Measurements from ENCODE around the gene SSBP4. TPM values are rescaled to one million over a fixed set of nuclear protein-coding genes. Genes with fewer than 3 reads are reported as not detected.

Gene SSBP4
- total and polyA plus RNA-seq, 2 of the 8 experiments (the other 6 are each of a cell fraction or from before 2014, with no cell fraction given) = 26.4 to 33.7 TPM

DNA sequence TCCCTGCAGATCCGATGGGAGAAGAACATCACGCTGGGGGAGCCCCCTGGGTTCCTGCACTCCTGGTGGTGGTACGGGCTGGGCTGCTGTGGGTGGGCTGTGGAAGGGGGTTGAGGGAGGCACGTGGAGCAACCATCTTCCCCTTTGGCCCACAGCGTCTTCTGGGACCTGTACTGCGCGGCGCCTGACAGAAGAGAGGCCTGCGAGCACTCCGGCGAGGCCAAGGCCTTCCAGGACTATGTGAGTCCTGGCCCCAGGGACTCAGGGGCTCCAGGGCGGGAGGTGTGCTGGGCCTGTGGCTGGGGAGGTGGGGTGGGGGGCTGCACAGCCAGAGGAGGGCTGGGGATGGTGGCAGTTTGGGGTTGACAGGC lies 8.5 kb downstream of the SSBP4 start:
- no peak overlapping the region for H2AK5ac ChIP-seq (ENCODE audit: low read depth, low read length)
- no peaks in the 10 kb centered on the region for H3K36me3 ChIP-seq (ENCODE audit: control insufficient read depth in 2 of 4, insufficient read depth in 4 of 4, low read length in 3 of 4)
- no peak overlapping the region; the same call in 1 of the 2 replicates for H4K8ac ChIP-seq (ENCODE audit: extremely low read depth, insufficient read depth, low read length)
- DNase-seq (ENCODE audit: low read depth in 1 of 2, low spot score in 2 of 2) = no peak
- H2BK15ac ChIP-seq (ENCODE audit: low read length) = no peak overlapping the region
- H3K4me2 ChIP-seq (ENCODE audit: insufficient read depth in 1 of 2, low read depth in 2 of 2, low read length in 2 of 2) = no peak overlapping the region
- no peak overlapping the region for H2BK5ac ChIP-seq (ENCODE audit: low read depth, low read length)
- H3K14ac ChIP-seq (ENCODE audit: insufficient read length) = no peak overlapping the region
- H3K79me2 ChIP-seq (ENCODE audit: control insufficient read depth in 1 of 2, insufficient read depth in 2 of 2, low read length in 2 of 2) = no peaks in the 10 kb centered on the region
- no peak overlapping the region for H3K4ac ChIP-seq (replicated peaks; ENCODE audit: insufficient read length, low read depth, low read length)
- peaks cover 4 to 15% of the 10 kb centered on the region in 2 experiments for H4K20me1 ChIP-seq (replicated peaks in 1 of 2; ENCODE audit: control insufficient read depth in 1 of 2, insufficient read depth in 2 of 2, low read length in 2 of 2)
- no peak overlapping the region for H2AFZ ChIP-seq (ENCODE audit: low read length)
- ChIA-PET CTCF (ENCODE audit: partially characterized antibody) (interaction anchor here (1.5 to 2.8 kb wide), 3 partner anchors 8 to 39 kb away, joined by 4 to 14 read pairs (median 7); partner anchors contain the start of gene SSBP4), POLR2A (ENCODE audit: partially characterized antibody) (interaction anchor here (1.4 to 2.3 kb wide), 3 partner anchors 10 to 13 kb away, joined by 4 to 26 read pairs (median 5); partner anchors contain the start of gene SSBP4)
- H3K27me3 ChIP-seq (replicated peaks in 1 of 4; ENCODE audit: control insufficient read depth in 3 of 4, extremely low read depth in 1 of 4, insufficient read depth in 3 of 4, low read length in 3 of 4) = no peaks in the 10 kb centered on the region; a peak in 1 of 7 replicates
- H3K23ac ChIP-seq (ENCODE audit: insufficient read length) = no peak overlapping the region
- FAIRE-seq = no peak
- no peak overlapping the region for H2BK120ac ChIP-seq (replicated peaks; ENCODE audit: low read depth, low read length)
- H3K27ac ChIP-seq (ENCODE audit: low read depth, low read length) = no peak overlapping the region
- H3K9me3 ChIP-seq (ENCODE audit: insufficient read depth in 2 of 2, low read depth in 1 of 2, low read length in 1 of 2) = no peaks in the 10 kb centered on the region
- H4K91ac ChIP-seq (replicated peaks; ENCODE audit: insufficient read length, low read length) = no peak overlapping the region
- no peak overlapping the region for H2BK20ac ChIP-seq (ENCODE audit: low read length)
- H3K4me3 ChIP-seq (ENCODE audit: extremely low read depth in 1 of 4, insufficient read depth in 2 of 4, low read depth in 3 of 4, low read length in 4 of 4) = no peak overlapping the region
- no peak overlapping the region for H3K18ac ChIP-seq (ENCODE audit: extremely low read depth, low read length)
- TF ChIP-seq CEBPB (IDR thresholded peaks at IDR 0.05; ENCODE audit: low read depth, low read length) (no peak), MAFK (IDR thresholded peaks at IDR 0.05; ENCODE audit: low read depth, low read length) (no peak), EGR1 (IDR thresholded peaks at IDR 0.05; ENCODE audit: borderline replicate concordance, low read depth, low read length) (no peak)
- peaks cover 3% of the 10 kb centered on the region; the same call in 1 of the 2 replicates for H3K79me1 ChIP-seq (ENCODE audit: low read depth, low read length)
- H4K5ac ChIP-seq (ENCODE audit: insufficient read length, low read depth, low read length) = no peak overlapping the region
- peaks cover 0 to 48% (median 31%) of the 10 kb centered on the region in 4 experiments; a peak in 6 of 7 replicates for H3K4me1 ChIP-seq (replicated peaks in 1 of 4; ENCODE audit: control insufficient read depth in 3 of 4, insufficient read depth in 4 of 4, low read length in 3 of 4)
- peaks cover 6% of the 10 kb centered on the region; the same call in 1 of the 2 replicates for H3K23me2 ChIP-seq (ENCODE audit: low read depth, low read length)
- no peak overlapping the region for H2BK12ac ChIP-seq (ENCODE audit: low read depth, low read length)
- no peak overlapping the region for H3K56ac ChIP-seq (replicated peaks; ENCODE audit: insufficient read length, low read depth, low read length)
- no peak overlapping the region for H3K9ac ChIP-seq (replicated peaks in 1 of 4; ENCODE audit: extremely low read depth in 1 of 4, low read depth in 3 of 4, low read length in 3 of 4)
- WGBS, 2 experiments (ENCODE audit: extremely low coverage in 1 of 2, insufficient coverage in 1 of 2, insufficient read length in 1 of 2, insufficient replicate concordance in 2 of 2, low coverage in 1 of 2, low lambda C conversion rate in 2 of 2, missing lambda C conversion rate in 1 of 2) = 82% methylated on average over 4 of the region's 12 CpGs; no CpG with 5 or more reads in 1 of the 2 experiments

Data from H1 (cell line).